SK-N-MC (cell line): ENCODE data around the gene STARD4.

ENCODE experiments used
- EZH2 ChIP-seq: fragments of 200-600 bp; sonication (generic); IDR thresholded peaks from one replicate; pipeline ENCODE4 v1.6.1; 2017; ENCODE audit warnings: antibody characterized with exemption
- FOXP2 ChIP-seq: optimal IDR thresholded peaks from 2 replicates; pipeline ENCODE3; 2011; ENCODE audit warnings: mild to moderate bottlenecking, moderate library complexity; ENCODE audit not compliant: insufficient read depth; ENCODE audit errors: extremely low read length, control extremely low read depth
- POLR2AphosphoS5 ChIP-seq: IDR thresholded peaks from 2 replicates; pipeline ENCODE4 v1.6.1; 2012; ENCODE audit warnings: mild to moderate bottlenecking, low read depth, low read length, borderline replicate concordance

DNA sequence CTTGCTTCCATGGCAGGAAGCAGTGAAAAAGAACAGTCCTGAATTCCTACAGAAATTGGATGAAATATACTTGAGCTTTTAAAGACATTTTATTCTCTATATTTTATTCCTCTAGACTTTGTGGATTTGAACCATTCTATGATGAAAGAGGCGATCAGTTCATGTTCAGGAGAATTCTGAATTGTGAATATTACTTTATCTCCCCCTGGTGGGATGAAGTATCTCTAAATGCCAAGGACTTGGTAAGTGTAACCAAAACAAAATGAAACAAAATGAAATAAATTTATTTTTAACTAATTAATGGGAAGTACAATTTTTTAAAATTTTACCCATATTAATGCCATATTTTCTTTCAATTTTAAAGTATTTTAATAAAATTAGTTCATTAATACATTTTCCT is 34.1 kb downstream of the STARD4 start:
- TF ChIP-seq POLR2AphosphoS5 (no peak), EZH2 (no peak), FOXP2 (no peak)
